MG63 (cell line): ENCODE data around the gene NMD3. TPM values are rescaled to one million over a fixed set of nuclear protein-coding genes. Genes with fewer than 3 reads are reported as not detected.
"Not testable (repeated sequence)": the region's sequence is repeated elsewhere in the genome, so short reads cannot be mapped to it uniquely, and the experiment has no call there.

Experiments used
- DNase-seq: peaks from one replicate; pipeline ENCODE4 v3.0.0-alpha.2; 2020
- H3K27me3 ChIP-seq: fragments of 250-450 bp; sonication (Bioruptor Pico); 2 replicates; pipeline ENCODE4 v1.5.1; 2020; ENCODE audit warnings: mild to moderate bottlenecking, moderate library complexity
- H3K36me3 ChIP-seq: fragments of 250-450 bp; sonication (Bioruptor Pico); 2 replicates; pipeline ENCODE4 v1.5.1; 2020; ENCODE audit warnings: mild to moderate bottlenecking, moderate library complexity
- H3K4me3 ChIP-seq: fragments of 250-450 bp; sonication (Bioruptor Pico); 2 replicates; pipeline ENCODE4 v1.5.1; 2020; ENCODE audit warnings: mild to moderate bottlenecking, moderate library complexity
- H3K9me3 ChIP-seq: fragments of 250-450 bp; sonication (Bioruptor Pico); 2 replicates; pipeline ENCODE4 v1.5.1; 2020; ENCODE audit warnings: mild to moderate bottlenecking, moderate library complexity
- total RNA-seq: library from RNA; depleted of rRNA; stranded (reverse); fragments of >200 nt; shearing (Covaris generic); gene quantifications from 2 replicates; pipeline ENCODE4 v1.2.3, GENCODE V29; 2014; ENCODE audit warnings: low replicate concordance

NMD3 gene
- total RNA-seq, 1 experiment from 2014 or later: 52.0 TPM

DNA sequence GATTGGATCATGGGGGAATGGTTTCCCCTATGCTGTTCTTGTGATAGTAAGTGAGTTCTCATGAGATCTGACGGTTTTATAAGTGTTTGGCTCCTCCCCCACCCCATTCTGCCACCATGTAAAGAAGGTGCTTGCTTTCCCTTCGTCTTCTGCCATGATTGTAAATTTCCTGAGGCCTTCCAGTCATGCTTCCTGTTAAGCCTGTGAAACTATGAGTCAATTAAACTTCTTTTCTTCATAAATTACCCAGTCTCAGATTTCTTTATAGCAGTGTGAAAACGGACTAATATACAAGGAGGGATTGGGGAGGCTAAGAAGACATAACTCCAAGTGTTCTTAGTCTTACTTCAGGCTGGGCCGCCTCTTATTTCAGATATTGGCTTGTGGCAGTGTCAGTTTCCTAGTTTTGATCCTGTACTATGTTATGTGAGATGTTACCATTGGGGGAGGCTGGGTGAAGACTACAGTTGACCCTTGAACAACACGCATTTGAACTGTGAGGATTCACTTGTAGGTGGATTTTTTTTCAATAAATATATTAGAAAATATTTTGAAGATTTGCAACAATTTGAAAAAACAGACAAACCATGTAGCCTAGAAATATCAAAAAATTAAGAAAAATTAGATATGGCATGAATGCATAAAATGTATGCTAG lies 44.9 kb downstream of the NMD3 start:
- Histone ChIP-seq H3K4me3 (no peak overlapping the region), H3K9me3 (peaks cover 31% of the 10 kb centered on the region), H3K36me3 (peaks cover 70% of the 10 kb centered on the region), H3K27me3 (no peaks in the 10 kb centered on the region)
- DNase-seq: no peak

DNA sequence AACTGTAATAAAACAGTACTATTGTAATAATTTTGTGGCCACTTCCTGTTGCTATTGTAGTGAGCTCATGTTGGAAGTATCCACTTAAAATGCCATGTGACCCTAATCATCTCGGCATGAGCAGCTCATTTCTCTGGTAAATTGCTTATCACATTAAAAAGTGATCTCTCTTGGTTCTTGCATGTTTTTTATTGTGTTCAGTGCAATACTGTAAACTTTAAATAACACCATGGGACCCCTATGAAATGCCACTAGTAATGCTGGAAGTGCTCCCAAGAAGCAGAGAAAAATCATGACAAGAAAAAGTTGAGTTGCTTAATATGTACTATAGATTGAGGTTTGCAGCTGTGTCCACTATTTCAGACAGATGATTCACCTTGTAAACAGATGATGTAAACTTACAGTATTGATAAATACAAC lies 45.6 kb downstream of the NMD3 start:
- Histone ChIP-seq H3K4me3 (no peak overlapping the region), H3K36me3 (peaks cover 68% of the 10 kb centered on the region), H3K9me3 (peaks cover 27% of the 10 kb centered on the region), H3K27me3 (no peaks in the 10 kb centered on the region)
- no peak for DNase-seq

DNA sequence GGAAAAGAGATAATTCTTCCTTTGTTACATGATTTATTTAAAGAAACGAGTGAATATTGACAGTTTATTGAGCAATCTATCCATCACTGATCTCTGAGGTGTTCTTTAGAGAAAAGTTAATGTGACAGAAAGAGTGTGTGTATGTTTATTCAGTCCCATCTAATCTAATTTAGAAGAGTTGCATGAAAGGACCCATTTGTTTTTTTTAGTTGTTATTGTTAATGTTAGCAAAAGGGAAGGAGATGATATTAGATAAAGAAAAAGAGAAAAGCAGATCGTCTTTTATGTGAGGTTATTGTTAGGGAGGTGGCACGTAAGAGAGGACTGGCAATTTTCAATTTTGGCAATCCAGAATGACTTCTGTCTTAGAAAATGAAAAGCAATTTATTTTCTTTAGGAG lies 46.5 kb downstream of the NMD3 start:
- Histone ChIP-seq H3K4me3 (no peak overlapping the region), H3K27me3 (no peaks in the 10 kb centered on the region), H3K36me3 (peaks cover 59% of the 10 kb centered on the region), H3K9me3 (peaks cover 27% of the 10 kb centered on the region)
- no peak for DNase-seq

DNA sequence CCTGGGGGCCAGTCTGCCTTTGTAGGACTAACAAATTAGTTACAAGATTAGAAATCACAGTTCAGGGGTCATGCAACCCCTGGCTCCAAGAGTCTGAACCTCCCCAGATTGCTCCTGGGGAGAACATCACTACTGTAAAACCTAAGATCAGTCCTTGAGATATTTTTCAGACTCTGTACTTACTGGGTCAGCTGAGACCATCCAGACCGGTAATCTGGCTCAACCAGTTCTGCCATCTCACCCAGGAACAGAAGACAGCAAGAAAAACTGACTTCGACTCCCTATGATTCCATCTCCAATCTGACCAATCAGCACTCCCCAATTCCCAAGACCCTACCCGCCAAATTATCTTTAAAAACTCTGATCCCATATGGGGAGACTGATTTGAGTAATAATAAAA lies 47.5 kb downstream of the NMD3 start:
- Histone ChIP-seq H3K9me3 (peaks cover 25% of the 10 kb centered on the region), H3K36me3 (peaks cover 51% of the 10 kb centered on the region), H3K4me3 (no peak overlapping the region), H3K27me3 (no peaks in the 10 kb centered on the region)
- no peak for DNase-seq

DNA sequence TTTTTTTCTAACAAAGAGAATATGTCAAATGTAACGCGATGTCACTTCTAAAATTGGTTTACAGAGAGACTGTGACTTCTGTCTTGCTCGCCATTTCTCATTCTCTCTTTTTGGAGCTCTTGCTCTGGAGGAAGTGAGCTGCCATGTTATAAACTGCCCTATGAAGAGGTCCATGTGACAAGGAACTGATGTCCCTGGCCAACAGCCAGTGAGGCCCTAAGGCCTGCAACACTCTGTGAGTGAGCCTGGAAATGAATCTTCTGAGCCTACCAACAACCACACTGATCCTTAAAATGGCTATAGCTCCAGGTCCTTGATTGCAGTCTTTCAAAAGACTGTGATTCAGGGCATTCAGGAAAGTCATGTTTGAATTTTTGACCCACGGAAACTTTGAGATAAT lies 49.9 kb downstream of the NMD3 start:
- no peak for DNase-seq
- no peak overlapping the region for H3K4me3 ChIP-seq
- peaks cover 52% of the 10 kb centered on the region for H3K36me3 ChIP-seq

DNA sequence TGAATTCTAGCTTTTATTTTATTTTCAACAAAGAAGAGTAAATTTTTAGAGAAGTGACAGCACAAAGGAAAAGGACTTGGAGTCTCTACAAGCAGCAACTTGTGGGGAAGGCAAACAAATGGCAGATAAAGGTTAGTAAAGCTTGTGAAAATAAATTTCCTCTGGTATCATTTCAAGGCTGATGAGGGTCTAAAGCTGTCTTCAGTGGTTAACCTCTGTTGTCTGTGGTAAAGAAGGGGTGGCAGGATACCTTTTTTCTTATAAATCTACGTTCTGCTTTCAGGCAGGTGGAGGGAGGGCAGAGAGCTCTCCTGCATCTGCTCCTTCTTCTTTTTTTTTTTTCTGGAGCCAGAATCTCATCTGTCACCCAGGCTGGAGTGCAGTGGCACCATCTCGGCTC lies 50.5 kb downstream of the NMD3 start:
- no peak overlapping the region for H3K4me3 ChIP-seq

More for the DNA sequence above, 49.9 kb downstream of the NMD3 start:
- H3K9me3 ChIP-seq: peaks cover 3% of the 10 kb centered on the region
- H3K27me3 ChIP-seq: no peaks in the 10 kb centered on the region

DNA sequence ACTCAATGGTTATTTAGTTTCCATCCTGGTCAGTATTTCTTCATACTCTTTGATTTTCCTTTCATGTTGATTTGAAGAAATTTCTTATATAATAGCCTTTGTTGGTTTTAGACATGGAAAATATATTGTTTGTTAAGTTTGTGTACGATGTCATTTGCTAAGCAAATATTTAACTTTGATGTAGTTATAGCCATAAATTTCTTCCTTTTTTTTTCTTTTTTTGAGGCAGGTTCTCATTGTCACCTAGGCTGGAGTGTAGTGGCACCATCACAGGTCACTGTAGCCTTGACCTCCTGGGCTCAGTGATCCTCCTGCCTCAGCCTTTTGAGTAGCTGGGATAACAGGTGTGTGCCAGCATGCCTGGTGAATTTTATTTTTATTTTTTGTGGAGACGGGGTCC lies 51.4 kb downstream of the NMD3 start:
- H3K9me3 ChIP-seq: peaks cover 3% of the 10 kb centered on the region; the same call in 1 of the 2 replicates
- H3K4me3 ChIP-seq: no peak overlapping the region
- H3K36me3 ChIP-seq: peaks cover 64% of the 10 kb centered on the region
- DNase-seq: no peak
- H3K27me3 ChIP-seq: no peaks in the 10 kb centered on the region

More for the DNA sequence above, 50.5 kb downstream of the NMD3 start:
- H3K36me3 ChIP-seq: peaks cover 55% of the 10 kb centered on the region
- no peaks in the 10 kb centered on the region for H3K9me3 ChIP-seq
- H3K27me3 ChIP-seq: no peaks in the 10 kb centered on the region
- DNase-seq: no peak

DNA sequence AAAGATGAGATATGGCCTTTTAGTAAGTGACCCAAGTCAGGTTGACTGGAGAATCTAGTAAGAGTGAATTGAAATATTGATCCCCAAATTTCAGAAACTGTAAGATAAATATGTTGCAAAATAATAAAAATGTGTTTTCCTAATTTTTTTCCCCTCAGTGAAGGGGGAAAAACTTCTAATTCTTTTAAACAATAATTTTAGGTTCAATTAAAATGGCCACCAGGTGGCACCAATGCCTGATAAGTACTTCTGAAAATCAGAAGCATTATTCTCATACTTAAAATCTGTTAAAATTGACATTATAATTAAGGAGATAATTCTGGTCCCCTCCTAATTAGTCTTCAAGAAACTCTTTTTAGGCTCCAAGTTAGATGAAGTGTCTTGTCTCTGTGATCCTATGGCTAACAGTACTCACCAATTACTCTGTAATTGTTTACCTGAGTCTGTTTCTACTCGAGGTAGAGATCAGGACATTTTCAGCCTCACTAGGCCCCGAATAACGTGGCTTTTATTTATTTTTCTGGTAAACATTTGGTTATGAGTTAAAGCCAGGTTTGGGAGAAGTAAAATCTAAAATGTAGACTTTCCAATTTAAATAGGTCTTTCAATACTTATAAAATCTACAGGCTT lies 52.6 kb downstream of the NMD3 start:
- H3K27me3 ChIP-seq: no peaks in the 10 kb centered on the region
- peaks cover 58% of the 10 kb centered on the region for H3K36me3 ChIP-seq
- DNase-seq: no peak
- H3K4me3 ChIP-seq: no peak overlapping the region
- H3K9me3 ChIP-seq: peaks cover 9% of the 10 kb centered on the region

DNA sequence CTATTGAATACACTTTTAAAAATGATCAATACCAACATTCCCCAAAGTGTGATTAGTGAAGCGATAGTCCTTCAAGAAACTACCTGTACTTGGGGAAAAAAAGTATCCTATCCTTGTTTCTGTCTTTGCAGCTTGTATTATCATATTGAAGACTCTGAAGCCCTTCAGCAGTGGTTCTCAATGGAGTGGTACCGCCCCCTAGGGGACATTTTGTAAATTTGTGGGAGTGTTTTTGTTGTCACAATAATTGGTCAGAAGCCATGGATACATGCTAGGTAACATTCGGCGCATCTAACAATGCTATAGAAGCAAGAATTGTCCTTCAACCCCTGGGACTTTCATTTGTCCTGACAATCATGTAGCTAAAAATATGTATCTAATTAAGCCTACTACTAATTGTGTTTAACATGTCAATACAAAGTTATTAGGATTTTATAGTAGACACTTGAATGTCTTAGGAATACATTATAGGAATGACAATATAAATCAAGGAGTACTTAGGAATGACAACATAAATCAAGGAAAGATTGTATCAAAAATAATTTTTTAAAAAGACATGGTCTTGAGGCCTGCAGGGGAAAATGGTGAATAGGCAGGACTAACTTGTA lies 53.7 kb downstream of the NMD3 start:
- DNase-seq: no peak
- no peaks in the 10 kb centered on the region for H3K27me3 ChIP-seq
- peaks cover 18% of the 10 kb centered on the region for H3K9me3 ChIP-seq
- H3K4me3 ChIP-seq: no peak overlapping the region
- peaks cover 52% of the 10 kb centered on the region for H3K36me3 ChIP-seq

DNA sequence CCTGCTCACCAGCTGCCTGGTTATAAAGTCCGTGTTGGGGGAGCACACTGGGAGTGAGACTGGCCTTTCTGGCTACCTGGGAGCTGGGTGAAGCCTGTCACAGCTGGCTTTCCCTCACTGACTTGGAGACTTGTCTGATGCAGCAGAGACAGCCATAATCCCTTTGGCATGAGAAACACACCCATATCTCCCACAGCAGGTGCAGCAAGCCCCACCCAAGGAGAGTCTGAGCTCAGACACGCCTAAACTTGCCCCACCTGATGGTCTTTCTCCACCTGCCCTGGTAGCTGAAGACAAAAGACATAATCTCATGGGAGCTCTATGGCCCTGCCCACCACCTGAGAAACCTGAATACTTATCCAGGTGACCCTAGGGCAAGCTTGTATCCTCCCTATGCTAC lies 54.8 kb downstream of the NMD3 start:
- Histone ChIP-seq H3K36me3 (peaks cover 49% of the 10 kb centered on the region), H3K27me3 (no peaks in the 10 kb centered on the region), H3K9me3 (peaks cover 20% of the 10 kb centered on the region), H3K4me3 (no peak overlapping the region)
- no peak for DNase-seq

DNA sequence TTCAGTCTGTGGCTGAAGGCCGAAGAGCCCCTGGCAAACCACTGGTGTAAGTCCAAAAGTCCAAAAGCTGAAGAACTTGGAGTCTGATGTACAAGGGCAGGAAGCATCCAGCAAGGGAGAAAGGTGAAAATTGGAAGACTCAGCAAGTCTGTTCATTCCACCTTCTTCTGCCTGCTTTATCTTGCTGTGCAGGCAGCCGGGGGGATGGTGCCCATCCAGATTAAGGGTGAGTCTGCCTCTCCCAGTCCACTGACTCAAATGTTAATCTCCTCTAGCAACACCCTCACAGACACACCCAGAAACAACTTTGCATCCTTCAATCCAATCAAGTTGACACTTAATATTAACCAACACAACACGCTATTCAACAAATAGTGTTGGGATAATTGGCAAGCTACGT lies 61.3 kb downstream of the NMD3 start:
- H3K4me3 ChIP-seq, H3K27me3 ChIP-seq, H3K36me3 ChIP-seq, DNase-seq: not testable (repeated sequence)
- H3K9me3 ChIP-seq: peaks cover 27% of the 10 kb centered on the region

DNA sequence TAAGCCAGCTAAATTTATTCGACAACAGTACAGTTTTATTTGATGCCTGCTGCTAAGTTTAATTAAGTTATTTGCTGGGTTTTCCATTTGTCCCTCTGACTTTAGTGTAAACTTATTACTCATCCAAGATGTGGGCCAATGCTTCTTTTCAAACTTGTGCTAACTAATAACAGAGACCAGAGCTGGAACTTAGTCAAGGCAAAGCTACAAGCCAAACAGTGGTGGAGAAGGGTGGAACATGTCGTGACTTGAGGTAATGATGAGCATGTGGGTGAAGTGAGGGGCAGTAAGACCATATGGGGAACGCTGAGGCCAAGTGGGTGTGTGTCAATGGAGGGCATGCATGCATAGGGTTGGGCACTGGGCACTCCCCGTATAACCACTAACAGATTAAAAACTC lies 63.9 kb downstream of the NMD3 start:
- H3K27me3 ChIP-seq: no peaks in the 10 kb centered on the region
- no peaks in the 10 kb centered on the region; the same call in 1 of the 2 replicates for H3K36me3 ChIP-seq
- DNase-seq: peak; percentile 23
- H3K9me3 ChIP-seq: peaks cover 12% of the 10 kb centered on the region
- H3K4me3 ChIP-seq: no peak overlapping the region

DNA sequence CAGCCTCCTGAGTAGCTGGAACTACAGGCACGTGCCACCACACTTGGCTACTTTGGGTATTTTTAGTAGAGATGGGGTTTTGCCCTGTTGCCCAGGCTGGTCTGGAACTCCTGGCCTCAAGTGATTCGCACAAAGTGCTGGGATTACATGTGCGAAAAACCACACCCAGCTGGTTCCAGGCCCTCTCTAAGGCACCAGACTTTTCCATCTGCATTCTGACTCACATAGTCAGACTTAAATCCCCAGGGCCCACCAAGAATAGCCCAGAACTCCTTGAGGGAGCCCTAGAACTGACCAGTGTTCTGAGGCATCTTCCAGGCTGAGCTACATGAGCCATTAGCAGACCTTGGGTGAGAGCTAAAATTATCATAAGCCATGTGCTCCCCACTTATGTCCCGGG lies 68.1 kb downstream of the NMD3 start:
- Histone ChIP-seq H3K4me3 (no peak overlapping the region), H3K9me3 (peaks cover 5% of the 10 kb centered on the region), H3K36me3 (no peaks in the 10 kb centered on the region; the same call in 1 of the 2 replicates), H3K27me3 (no peaks in the 10 kb centered on the region)
- DNase-seq: no peak

DNA sequence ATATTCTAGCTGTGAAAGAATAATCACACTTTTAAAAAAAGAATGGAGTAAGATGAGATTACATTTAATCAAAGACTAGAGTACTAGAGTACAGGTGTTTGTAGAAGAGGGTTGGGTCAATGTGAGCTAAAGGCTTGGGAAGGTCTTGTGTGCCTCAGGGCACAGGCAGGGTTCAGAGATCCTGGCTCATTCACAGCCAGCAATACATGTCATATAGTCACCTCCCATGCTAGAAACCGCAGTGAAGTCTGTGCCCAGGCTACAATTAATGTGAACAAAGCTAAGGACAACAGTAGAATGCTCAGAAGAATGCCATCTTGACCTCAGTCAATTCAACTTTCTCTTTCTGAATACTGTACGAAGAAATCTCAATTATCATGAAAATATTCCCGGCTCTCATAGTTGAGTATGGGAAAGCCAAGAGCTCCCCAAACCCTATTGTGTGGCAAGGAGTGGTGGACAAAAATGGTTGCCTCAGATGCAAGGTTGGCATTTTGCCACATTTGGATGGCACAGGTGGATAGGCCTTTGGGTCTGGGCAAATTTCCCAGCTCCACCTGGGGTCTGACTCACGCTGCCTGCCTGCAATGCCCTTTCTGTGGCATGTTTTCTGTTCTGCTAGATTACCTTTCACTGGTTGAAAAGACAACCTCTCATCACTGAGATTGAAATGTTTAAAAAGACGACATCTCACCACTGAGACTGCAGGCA lies 70.2 kb downstream of the NMD3 start:
- Histone ChIP-seq H3K36me3 (no peaks in the 10 kb centered on the region), H3K27me3 (no peaks in the 10 kb centered on the region), H3K4me3 (no peak overlapping the region), H3K9me3 (no peaks in the 10 kb centered on the region)
- no peak for DNase-seq

DNA sequence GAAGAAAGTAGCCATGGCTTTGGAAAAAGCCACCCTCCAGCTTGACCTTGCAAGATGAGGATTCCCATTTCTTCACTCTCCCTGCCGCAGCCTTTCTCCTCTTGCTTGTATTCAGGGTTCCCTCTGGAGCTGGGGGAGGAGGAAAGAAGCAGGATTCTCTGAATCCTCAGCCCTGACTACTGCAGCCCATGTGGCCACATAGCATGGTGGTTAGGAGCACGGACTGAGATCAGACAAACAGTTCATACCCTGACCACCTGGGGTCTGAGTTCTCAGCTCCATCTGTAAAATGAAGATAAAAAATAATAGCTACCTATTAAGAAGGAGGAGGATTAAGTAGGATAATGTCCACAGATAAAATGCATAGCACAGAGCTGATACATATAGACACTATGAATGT lies 72.3 kb downstream of the NMD3 start:
- DNase-seq: no peak
- Histone ChIP-seq H3K9me3 (peaks cover 1% of the 10 kb centered on the region), H3K4me3 (no peak overlapping the region), H3K27me3 (no peaks in the 10 kb centered on the region), H3K36me3 (no peaks in the 10 kb centered on the region)

DNA sequence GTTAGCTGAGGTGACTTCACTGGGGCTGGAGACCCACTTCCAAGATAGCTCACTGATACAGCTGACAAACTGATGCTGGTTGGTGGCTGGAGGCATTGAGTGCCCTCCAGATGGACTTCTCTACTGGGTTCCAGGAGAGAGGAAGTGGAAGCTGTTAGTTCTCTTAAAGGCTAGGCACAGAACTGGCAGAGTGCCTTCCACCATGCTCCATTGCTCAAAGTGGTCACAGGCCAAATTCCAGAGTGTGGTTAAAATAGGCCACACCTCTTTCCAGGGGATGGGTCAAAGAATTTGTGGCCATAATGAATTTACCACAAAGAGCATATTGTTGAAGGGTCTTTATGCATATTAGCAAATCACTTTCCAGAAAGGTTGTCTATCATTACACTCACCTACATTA lies 74.2 kb downstream of the NMD3 start:
- no peak for DNase-seq
- H3K27me3 ChIP-seq: no peaks in the 10 kb centered on the region
- no peak overlapping the region for H3K4me3 ChIP-seq
- no peaks in the 10 kb centered on the region; the same call in 1 of the 2 replicates for H3K36me3 ChIP-seq
- peaks cover 3% of the 10 kb centered on the region for H3K9me3 ChIP-seq

DNA sequence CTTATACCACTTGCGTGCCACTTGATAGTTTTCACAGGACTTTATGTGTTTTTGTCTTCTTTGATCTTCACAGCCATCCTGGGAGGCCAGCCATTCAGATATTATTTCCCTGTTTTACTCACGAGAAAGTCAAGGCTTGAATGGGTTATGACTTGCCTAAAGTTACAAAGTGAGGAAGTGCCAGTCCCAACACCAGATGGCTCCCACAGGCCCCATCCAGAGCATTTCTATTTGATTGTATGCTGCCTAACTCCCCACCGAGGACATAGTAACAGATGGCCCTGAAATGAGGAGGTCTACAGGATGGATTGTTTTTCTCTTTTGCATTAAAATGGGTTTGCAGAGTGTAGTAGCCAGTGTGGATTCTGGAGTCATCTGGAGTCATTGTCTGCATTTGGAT lies 75.7 kb downstream of the NMD3 start:
- no peak overlapping the region for H3K4me3 ChIP-seq
- no peaks in the 10 kb centered on the region for H3K27me3 ChIP-seq
- H3K9me3 ChIP-seq: peaks cover 3% of the 10 kb centered on the region
- no peak for DNase-seq
- H3K36me3 ChIP-seq: no peaks in the 10 kb centered on the region; the same call in 1 of the 2 replicates
